Spleen (tissue), 7 donors: ENCODE data around the gene MKRN2.

Experiments
- CTCF ChIP-seq, 11 experiments: fragments of 200-600 bp in 7 of 11; fragments of 450-650 bp in 4 of 11; sonication (generic) in 4 of 11; IDR thresholded peaks in 8 of 11; conservative IDR thresholded peaks in 3 of 11; 1 replicate in 7 of 11; 2 replicates in 4 of 11; pipeline versions ENCODE4 v1.4.0 to v1.8.0; 2016 to 2021; ENCODE audit warnings: antibody characterized with exemption in 11 of 11, inconsistent platforms in 4 of 11, mild to moderate bottlenecking in 1 of 11
- POLR2A ChIP-seq, 3 donors: fragments of 450-650 bp; IDR thresholded peaks; one replicate each; pipeline ENCODE4 v1.5.1; 2017; ENCODE audit warnings: antibody characterized with exemption in 3 of 3, mild to moderate bottlenecking in 1 of 3
- POLR2AphosphoS5 ChIP-seq, 3 donors: sonication (generic); formaldehyde crosslinking; IDR thresholded peaks; one replicate each; pipeline ENCODE4 v1.5.1; 2017; ENCODE audit warnings: antibody characterized with exemption in 3 of 3
- donor health status: DM: no; HTN: no; CAD: no; lungs with moderate emphysema.
- donor health status: DM: no; HTN: no; CAD: no.
- donor health status: DM: no; HTN: no; CAD: no.

- TF ChIP-seq CTCF (IDR thresholded peaks at IDR 0.05 in 8 of 11, conservative IDR thresholded peaks at IDR 0.05 in 3 of 11): no peak
- no peak for TF ChIP-seq POLR2A (IDR thresholded peaks at IDR 0.05)
- TF ChIP-seq POLR2AphosphoS5 (IDR thresholded peaks at IDR 0.05): no peak
Measured at GRCh38 chr3:12632523-12632922, 75.6 kb downstream of the MKRN2 start.
